HCT116 (cell line): ENCODE results near the gene RNF169. TPM values are rescaled to one million over a fixed set of nuclear protein-coding genes. Genes with fewer than 3 reads are reported as not detected.

Experiments used
- ATAC-seq: fragments of 200-7000 bp; cut with Tn5 transposase; 2 replicates; pipeline ENCODE4 v1.9.1; 2020; ENCODE audit warnings: mild to moderate bottlenecking, moderate library complexity
- BruUV-seq: library from RNA; stranded (reverse); fragments of 400-500 nt; replicated peaks from 2 replicates; lab custom pipeline; 2021; lab: Mats Ljungman, UMichigan
- CTCF ChIA-PET: fragments of 300-600 bp; sonication (Branson Sonifier 250); formaldehyde crosslinking; loops from one replicate; lab custom pipeline; 2021; ENCODE audit warnings: antibody characterized with exemption; lab: Charles Lee
- POLR2A ChIA-PET: fragments of 300-600, 350-600 bp; sonication (Branson Sonifier 250); formaldehyde crosslinking; loops from one replicate; lab custom pipeline; 2021; ENCODE audit warnings: antibody characterized with exemption; lab: Charles Lee
- RAD21 ChIA-PET, 2 experiments: fragments of 300-600 bp; sonication (Branson Sonifier 250); formaldehyde crosslinking; loops; one replicate each; lab custom pipeline; 2023; ENCODE audit warnings: low total read pairs in 2 of 2; ENCODE audit not compliant: uncharacterized antibody in 2 of 2, unreplicated experiment in 2 of 2, low non-redundant PET in 1 of 2; lab: Charles Lee
- DNase-seq: peaks from one replicate; pipeline ENCODE4 v3.0.0-alpha.2; 2010; ENCODE audit warnings: low read depth, low spot score
- H2AFZ ChIP-seq: fragments of 200-600 bp; shearing (Covaris generic), sonication (generic); 2 replicates; pipeline ENCODE4 v1.6.1; 2017; ENCODE audit warnings: low read depth, mixed run types, mixed read lengths, antibody characterized with exemption, low read length; ENCODE audit not compliant: poor library complexity, severe bottlenecking
- H3K27ac ChIP-seq: 2 replicates; pipeline ENCODE4 v1.5.1; 2012; ENCODE audit warnings: low read depth, low read length
- H3K27me3 ChIP-seq: fragments of 200-600 bp; sonication (generic); 2 replicates; pipeline ENCODE4 v1.6.1; 2016; ENCODE audit warnings: mixed run types, low read length, mixed read lengths; ENCODE audit not compliant: insufficient read depth
- H3K36me3 ChIP-seq, 2 experiments: fragments of 200-500 bp in 1 of 2; fragments of 200-600 bp in 1 of 2; sonication (Bioruptor generic) in 1 of 2; sonication (generic) in 1 of 2; 2 replicates each; pipeline versions ENCODE4 v1.5.1 to v1.6.1; 2014 to 2016; ENCODE audit warnings: low read length in 2 of 2, inconsistent platforms in 1 of 2, mixed read lengths in 1 of 2, mixed run types in 1 of 2; ENCODE audit not compliant: insufficient read depth in 2 of 2, control insufficient read depth in 1 of 2
- H3K4me1 ChIP-seq, 2 experiments: fragments of 200-600 bp in 1 of 2; sonication (generic) in 1 of 2; 2 replicates each; pipeline versions ENCODE4 v1.5.1 to v1.6.1; 2012 to 2017; ENCODE audit warnings: low read length in 2 of 2, inconsistent platforms in 1 of 2, mild to moderate bottlenecking in 1 of 2, mixed read lengths in 1 of 2, mixed run types in 1 of 2, moderate library complexity in 1 of 2; ENCODE audit not compliant: insufficient read depth in 2 of 2, control insufficient read depth in 1 of 2
- H3K4me2 ChIP-seq: fragments of 200-600 bp; sonication (generic); 2 replicates; pipeline ENCODE4 v1.6.1; 2017; ENCODE audit warnings: mixed run types, low read length, mixed read lengths
- H3K4me3 ChIP-seq, 2 experiments: fragments of 200-600 bp in 1 of 2; sonication (generic) in 1 of 2; replicated peaks in 1 of 2; 2 replicates each; pipeline ENCODE4 v1.5.1; 2011 to 2016; ENCODE audit warnings: low read length in 2 of 2, control low read depth in 1 of 2, low read depth in 1 of 2, mild to moderate bottlenecking in 1 of 2, mixed read lengths in 1 of 2, mixed run types in 1 of 2
- H3K79me2 ChIP-seq: fragments of 200-600 bp; sonication (generic); 2 replicates; pipeline ENCODE4 v1.6.1; 2017; ENCODE audit warnings: mild to moderate bottlenecking, mixed run types, low read length, moderate library complexity, mixed read lengths; ENCODE audit not compliant: insufficient read depth
- H3K9ac ChIP-seq: fragments of 200-600 bp; sonication (generic); 2 replicates; pipeline ENCODE4 v1.6.1; 2016; ENCODE audit warnings: low read length, mixed read lengths
- H3K9me2 ChIP-seq: fragments of 200-600 bp; sonication (generic), shearing (Covaris generic); 2 replicates; pipeline ENCODE4 v1.6.1; 2017; ENCODE audit warnings: mixed run types, mild to moderate bottlenecking, moderate library complexity; ENCODE audit not compliant: insufficient read depth
- H3K9me3 ChIP-seq, 2 experiments: fragments of 200-500 bp in 1 of 2; fragments of 200-600 bp in 1 of 2; sonication (Bioruptor generic) in 1 of 2; sonication (generic) in 1 of 2; 2 replicates each; pipeline ENCODE4 v1.6.1; 2014 to 2017; ENCODE audit warnings: low read length in 2 of 2, mixed read lengths in 2 of 2, inconsistent platforms in 1 of 2, low read depth in 1 of 2, mild to moderate bottlenecking in 1 of 2, mixed run types in 1 of 2, moderate library complexity in 1 of 2; ENCODE audit not compliant: control insufficient read depth in 1 of 2, insufficient read depth in 1 of 2
- H4K20me1 ChIP-seq: fragments of 200-600 bp; sonication (generic), shearing (Covaris generic); 2 replicates; pipeline ENCODE4 v1.6.1; 2017; ENCODE audit warnings: mixed run types, mild to moderate bottlenecking, moderate library complexity; ENCODE audit not compliant: insufficient read depth
- ATF3 ChIP-seq: IDR thresholded peaks from 2 replicates; pipeline ENCODE4 v1.6.1; 2012
- CTCF ChIP-seq, 3 experiments: fragments of 200-600 bp in 1 of 3; sonication (generic) in 1 of 3; IDR thresholded peaks in 2 of 3; conservative IDR thresholded peaks in 1 of 3; 2 replicates each; pipeline ENCODE4 v1.5.1; 2012 to 2017; ENCODE audit warnings: low read depth in 2 of 3, low read length in 2 of 3, antibody characterized with exemption in 1 of 3, borderline replicate concordance in 1 of 3, control low read depth in 1 of 3, mild to moderate bottlenecking in 1 of 3, mixed read lengths in 1 of 3, mixed run types in 1 of 3, moderate library complexity in 1 of 3; ENCODE audit not compliant: insufficient read depth in 1 of 3
- EGR1 ChIP-seq: IDR thresholded peaks from 2 replicates; pipeline ENCODE4 v1.6.1; 2012; ENCODE audit warnings: low read depth
- ELF1 ChIP-seq: IDR thresholded peaks from 2 replicates; pipeline ENCODE4 v1.6.1; 2012; ENCODE audit warnings: low read depth, borderline replicate concordance
- EZH2 ChIP-seq: fragments of 200-600 bp; sonication (generic); IDR thresholded peaks from 2 replicates; pipeline ENCODE4 v1.6.1; 2017; ENCODE audit warnings: antibody characterized with exemption, mixed run types
- FOSL1 ChIP-seq: IDR thresholded peaks from 2 replicates; pipeline ENCODE4 v1.6.1; 2012; ENCODE audit warnings: low read depth
- POLR2A ChIP-seq: IDR thresholded peaks from 2 replicates; pipeline ENCODE4 v1.7.0; 2011; ENCODE audit warnings: borderline replicate concordance; ENCODE audit not compliant: insufficient read depth, insufficient read length; ENCODE audit errors: extremely low read depth
- RAD21 ChIP-seq: IDR thresholded peaks from 2 replicates; pipeline ENCODE4 v1.6.1; 2012; ENCODE audit warnings: low read depth, mild to moderate bottlenecking
- REST ChIP-seq: IDR thresholded peaks from 2 replicates; pipeline ENCODE4 v1.6.1; 2012; ENCODE audit warnings: low read depth
- SRF ChIP-seq: IDR thresholded peaks from 2 replicates; pipeline ENCODE4 v1.6.1; 2012; ENCODE audit warnings: low read depth
- TCF7L2 ChIP-seq: IDR thresholded peaks from 2 replicates; pipeline ENCODE4 v1.7.0; 2011; ENCODE audit warnings: borderline replicate concordance, inconsistent platforms; ENCODE audit not compliant: insufficient read depth, insufficient read length; ENCODE audit errors: extremely low read depth
- ZBTB33 ChIP-seq: IDR thresholded peaks from 2 replicates; pipeline ENCODE4 v1.6.1; 2011; ENCODE audit warnings: mild to moderate bottlenecking, low read length, moderate library complexity; ENCODE audit not compliant: insufficient replicate concordance; ENCODE audit errors: extremely low read depth
- ZFX ChIP-seq: fragments of 450-650 bp; IDR thresholded peaks from 2 replicates; pipeline ENCODE4 v1.6.1; 2017
- ZNF274 ChIP-seq: fragments of 200-500 bp; sonication (Bioruptor generic); IDR thresholded peaks from 2 replicates; pipeline ENCODE4 v1.6.1; 2014; ENCODE audit warnings: mild to moderate bottlenecking, low read depth, low read length, inconsistent platforms
- intact Hi-C: fragments of 100-400 bp; cut with micrococcal nuclease; formaldehyde crosslinking; loops from 2 replicates; pipeline ENCODE4 v1.10.0; 2022
- total RNA-seq: library from RNA; stranded (reverse); gene quantifications from one replicate; pipeline ENCODE4 v1.2.1, GENCODE V29; 2021; ENCODE audit not compliant: unreplicated experiment

RNF169 gene
- total RNA-seq, 1 experiment from 2014 or later = 22.5 TPM

GRCh38 chr11:74720596-74721478 is 27.8 kb upstream of the RNF169 start:
- ChIA-PET RAD21 (no interaction called here), POLR2A (no interaction called here), CTCF (interaction anchor here (0.7 to 1.1 kb wide), 4 partner anchors 18 to 20 kb away, joined by 3 read pairs; no protein-coding TSS in a partner anchor)
- DNase-seq (no peak), ATAC-seq (no peak)
- H3K36me3 ChIP-seq = no peaks in the 10 kb centered on the region
- no peak overlapping the region for H3K4me2 ChIP-seq
- H3K79me2 ChIP-seq = no peaks in the 10 kb centered on the region
- no peaks in the 10 kb centered on the region for H3K9me2 ChIP-seq
- no peaks in the 10 kb centered on the region for H4K20me1 ChIP-seq
- H3K27me3 ChIP-seq = no peaks in the 10 kb centered on the region
- H2AFZ ChIP-seq = no peak overlapping the region
- intact Hi-C loops = no loop called here
- H3K9me3 ChIP-seq = no peaks in the 10 kb centered on the region
- H3K27ac ChIP-seq = no peak overlapping the region
- no peak for TF ChIP-seq CTCF (IDR thresholded peaks at IDR 0.05 in 2 of 3, conservative IDR thresholded peaks at IDR 0.05 in 1 of 3; ENCODE audit: borderline replicate concordance in 1 of 3, insufficient read depth in 1 of 3, low read depth in 2 of 3, low read length in 2 of 3)
- TF ChIP-seq SRF = no peak
- TF ChIP-seq ZNF274 = no peak
- no peak for TF ChIP-seq TCF7L2
- TF ChIP-seq ELF1 = no peak
- TF ChIP-seq REST = no peak
- no peak for TF ChIP-seq RAD21
- no peak for TF ChIP-seq EZH2
- TF ChIP-seq FOSL1 = no peak
- TF ChIP-seq POLR2A = no peak
- no peak for TF ChIP-seq ATF3
- TF ChIP-seq EGR1 = no peak
- TF ChIP-seq ZFX = no peak
- TF ChIP-seq ZBTB33 = no peak
- no TSS peak for BruUV-seq
- no peak overlapping the region for H3K4me3 ChIP-seq
- no peaks in the 10 kb centered on the region for H3K4me1 ChIP-seq
- H3K9ac ChIP-seq = no peak overlapping the region
